Osteocyte (in vitro differentiated cells): ENCODE results near the gene GRM4. TPM values are rescaled to one million over a fixed set of nuclear protein-coding genes. Genes with fewer than 3 reads are reported as not detected.

Experiments used
- DNase-seq: peaks from one replicate; pipeline ENCODE4 v3.0.0; 2021; ENCODE audit warnings: mixed read lengths; ENCODE audit not compliant: unreplicated experiment; ENCODE audit errors: extremely low spot score
- H3K27ac Mint-ChIP-seq: one replicate; pipeline ENCODE4 v1.8.0; 2021; ENCODE audit warnings: mild to moderate bottlenecking, mixed read lengths; ENCODE audit not compliant: unreplicated experiment
- H3K27me3 Mint-ChIP-seq: one replicate; pipeline ENCODE4 v1.8.0; 2021; ENCODE audit warnings: mixed read lengths; ENCODE audit not compliant: unreplicated experiment
- H3K36me3 Mint-ChIP-seq: one replicate; pipeline ENCODE4 v1.8.0; 2021; ENCODE audit warnings: mixed read lengths; ENCODE audit not compliant: unreplicated experiment
- H3K4me1 Mint-ChIP-seq: one replicate; pipeline ENCODE4 v1.8.0; 2021; ENCODE audit warnings: mixed read lengths; ENCODE audit not compliant: unreplicated experiment
- H3K4me3 Mint-ChIP-seq: one replicate; pipeline ENCODE4 v1.8.0; 2021; ENCODE audit warnings: mild to moderate bottlenecking, moderate library complexity, mixed read lengths; ENCODE audit not compliant: unreplicated experiment
- H3K9me3 Mint-ChIP-seq: one replicate; pipeline ENCODE4 v1.8.0; 2021; ENCODE audit warnings: mixed read lengths; ENCODE audit not compliant: unreplicated experiment
- CTCF ChIP-seq: fragments of 200-600 bp; sonication (generic); IDR thresholded peaks from 2 replicates; pipeline ENCODE4 v1.5.0; 2021; ENCODE audit warnings: antibody characterized with exemption, mild to moderate bottlenecking, moderate library complexity
- total RNA-seq: library from RNA; stranded (reverse); gene quantifications from 2 replicates; pipeline ENCODE4 v1.2.1, GENCODE V29; 2021

GRM4 gene
- total RNA-seq, 1 donor from 2014 or later: 0.40 TPM

DNA sequence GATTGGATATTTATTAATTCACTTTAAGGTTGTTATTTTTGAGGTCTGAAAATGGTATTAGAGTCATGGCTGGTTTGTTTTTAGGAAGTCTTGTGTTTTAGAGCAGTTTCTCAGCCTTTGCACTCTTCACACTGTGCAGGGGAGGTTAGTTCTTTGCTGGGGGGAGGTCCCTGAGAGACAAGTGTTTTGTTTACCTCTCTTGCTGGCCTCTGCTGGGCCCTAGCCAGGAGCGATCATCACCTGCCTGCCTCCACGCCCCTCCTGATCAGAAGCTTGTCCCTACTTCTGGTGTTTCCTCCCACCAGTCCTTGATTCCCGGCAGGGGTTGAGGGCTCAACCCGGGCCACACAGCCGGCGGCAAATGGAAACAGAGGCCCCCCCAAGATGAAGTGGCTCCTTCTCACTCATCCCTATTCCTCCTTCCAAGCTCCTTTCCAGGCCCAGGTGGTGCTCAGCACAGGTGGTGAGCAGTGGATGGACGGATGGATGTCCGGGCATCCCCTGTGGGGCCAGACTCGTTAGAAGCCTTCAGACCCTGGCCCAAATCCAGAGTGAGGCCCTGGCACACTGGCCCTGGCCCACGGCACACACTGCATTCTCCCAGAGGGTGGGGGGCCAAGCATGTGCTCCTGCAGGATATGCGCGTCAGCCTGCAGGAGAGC lies 51.3 kb downstream of the GRM4 start:
- Mint-ChIP-seq H3K9me3 (no peaks in the 10 kb centered on the region), H3K27ac (no peak overlapping the region)

GRCh38 chr6:34093854-34094430 lies 51.9 kb downstream of the GRM4 start:
- Mint-ChIP-seq H3K9me3 (no peaks in the 10 kb centered on the region), H3K27ac (no peak overlapping the region), H3K36me3 (no peaks in the 10 kb centered on the region), H3K4me3 (no peak overlapping the region), H3K27me3 (peaks cover 36% of the 10 kb centered on the region), H3K4me1 (no peaks in the 10 kb centered on the region)
- no peak for DNase-seq
- no peak for TF ChIP-seq CTCF

More for the DNA sequence above, 51.3 kb downstream of the GRM4 start:
- H3K4me1 Mint-ChIP-seq: no peaks in the 10 kb centered on the region
- no peaks in the 10 kb centered on the region for H3K36me3 Mint-ChIP-seq
- no peak overlapping the region for H3K4me3 Mint-ChIP-seq
- TF ChIP-seq CTCF: no peak
- DNase-seq: no peak
- H3K27me3 Mint-ChIP-seq: peaks cover 36% of the 10 kb centered on the region

DNA sequence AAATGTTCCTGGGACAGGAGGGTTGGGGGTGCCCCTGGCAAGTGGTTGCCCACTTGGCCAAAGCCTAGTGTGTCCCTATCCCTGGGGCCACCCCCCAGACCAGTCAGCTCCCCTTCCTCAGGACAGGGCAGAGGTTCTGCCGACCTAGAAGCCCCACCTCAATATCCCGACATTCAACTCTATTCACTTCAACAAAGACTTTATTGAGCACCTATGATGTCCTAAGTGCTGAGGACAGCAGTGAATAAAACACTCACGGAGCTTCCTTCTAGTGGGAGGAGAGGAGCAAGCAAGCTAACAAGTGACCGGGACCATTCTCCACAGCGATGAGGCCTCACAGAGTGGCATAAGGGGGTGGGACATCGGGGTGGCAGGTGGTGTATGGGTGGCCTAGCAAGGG lies 52.7 kb downstream of the GRM4 start:
- no peaks in the 10 kb centered on the region for H3K4me1 Mint-ChIP-seq
- H3K36me3 Mint-ChIP-seq: no peaks in the 10 kb centered on the region
- H3K27me3 Mint-ChIP-seq: peaks cover 36% of the 10 kb centered on the region
- no peak for DNase-seq
- no peak overlapping the region for H3K27ac Mint-ChIP-seq
- no peaks in the 10 kb centered on the region for H3K9me3 Mint-ChIP-seq
- TF ChIP-seq CTCF: no peak
- H3K4me3 Mint-ChIP-seq: no peak overlapping the region

DNA sequence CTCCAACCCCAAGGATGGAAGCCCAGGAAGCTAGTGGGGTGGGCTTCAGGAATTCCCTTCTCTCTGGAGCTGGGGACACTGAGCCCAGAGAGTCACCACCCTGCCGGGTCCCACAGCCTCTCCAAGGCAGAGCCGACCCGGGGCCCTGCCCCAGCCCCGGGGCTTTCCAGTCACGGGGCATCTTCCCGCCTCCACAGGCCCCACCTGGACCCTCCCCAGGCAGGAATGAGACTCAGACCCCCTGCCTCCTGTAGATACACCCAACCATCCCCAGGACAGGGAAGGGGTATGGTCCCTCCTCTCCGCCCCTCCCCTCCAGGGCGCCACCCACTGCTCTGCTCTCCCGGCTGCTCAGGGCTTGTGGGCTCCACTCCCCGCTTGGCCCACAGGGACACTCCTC lies 53.3 kb downstream of the GRM4 start:
- H3K4me1 Mint-ChIP-seq: no peaks in the 10 kb centered on the region
- no peak for TF ChIP-seq CTCF
- no peak overlapping the region for H3K27ac Mint-ChIP-seq
- no peak for DNase-seq
- H3K4me3 Mint-ChIP-seq: no peak overlapping the region
- no peaks in the 10 kb centered on the region for H3K36me3 Mint-ChIP-seq
- H3K27me3 Mint-ChIP-seq: peaks cover 36% of the 10 kb centered on the region
- no peaks in the 10 kb centered on the region for H3K9me3 Mint-ChIP-seq

GRCh38 chr6:34090935-34091334 lies 55.0 kb downstream of the GRM4 start:
- no peak for TF ChIP-seq CTCF
- no peak for DNase-seq
- H3K27ac Mint-ChIP-seq: no peak overlapping the region
- no peaks in the 10 kb centered on the region for H3K4me1 Mint-ChIP-seq
- H3K4me3 Mint-ChIP-seq: no peak overlapping the region
- H3K27me3 Mint-ChIP-seq: peaks cover 26% of the 10 kb centered on the region
- no peaks in the 10 kb centered on the region for H3K36me3 Mint-ChIP-seq
- no peaks in the 10 kb centered on the region for H3K9me3 Mint-ChIP-seq
